Activated naive CD4-positive, alpha-beta T cell treated with anti-CD3 and anti-CD28 coated beads, Interleukin-2, amount 50 U/mL, for 24 hours (primary cell): Measurements from ENCODE around the gene UPB1.

ENCODE experiments used
- H3K27ac Mint-ChIP-seq: one replicate; pipeline ENCODE4 v1.8.0; 2021; ENCODE audit warnings: mild to moderate bottlenecking, mixed read lengths
- H3K27me3 Mint-ChIP-seq: one replicate; pipeline ENCODE4 v1.8.0; 2021; ENCODE audit warnings: mixed read lengths
- H3K36me3 Mint-ChIP-seq: one replicate; pipeline ENCODE4 v1.8.0; 2021; ENCODE audit warnings: mixed read lengths
- H3K4me1 Mint-ChIP-seq: one replicate; pipeline ENCODE4 v1.8.0; 2021; ENCODE audit warnings: mixed read lengths
- H3K4me3 Mint-ChIP-seq: one replicate; pipeline ENCODE4 v1.8.0; 2021; ENCODE audit warnings: mild to moderate bottlenecking, mixed read lengths
- H3K9me3 Mint-ChIP-seq: one replicate; pipeline ENCODE4 v1.8.0; 2021; ENCODE audit warnings: mixed read lengths

UPB1 gene

GRCh38 chr22:24553597-24554312, 58.6 kb downstream of the UPB1 start:
- Mint-ChIP-seq H3K36me3 (peaks cover 16% of the 10 kb centered on the region), H3K9me3 (no peaks in the 10 kb centered on the region), H3K4me3 (peak overlapping the region; percentile 99), H3K27ac (peak overlapping the region; percentile 97), H3K27me3 (no peaks in the 10 kb centered on the region), H3K4me1 (peaks cover 51% of the 10 kb centered on the region)

- H3K27ac Mint-ChIP-seq = peak within 1 kb of the TSS; percentile 99
- H3K4me3 Mint-ChIP-seq = peak within 1 kb of the TSS; percentile 99
- H3K9me3 Mint-ChIP-seq = no peaks in the 10 kb centered on the region
- peaks cover 16% of the 10 kb centered on the region for H3K36me3 Mint-ChIP-seq
- no peaks in the 10 kb centered on the region for H3K27me3 Mint-ChIP-seq
- H3K4me1 Mint-ChIP-seq = peaks cover 58% of the 10 kb centered on the region
Observed at GRCh38 chr22:24554313-24555164, 59.4 kb downstream of the UPB1 start, which contains the start of gene GUCD1. Gene GUCD1, minus strand, starts transcription at chr22:24555138. Its CDS starts 147 bp downstream, at chr22:24554991.

GRCh38 chr22:24555165-24556039, 60.3 kb downstream of the UPB1 start, which contains the start of gene SNRPD3:
Gene SNRPD3, plus strand, starts transcription at chr22:24555999. Its CDS starts 1,676 bp downstream, at chr22:24557675.
- Mint-ChIP-seq H3K4me1 (peaks cover 63% of the 10 kb centered on the region), H3K4me3 (peak within 1 kb of the TSS; percentile 99), H3K36me3 (peaks cover 16% of the 10 kb centered on the region), H3K27me3 (no peaks in the 10 kb centered on the region), H3K9me3 (no peaks in the 10 kb centered on the region), H3K27ac (peak within 1 kb of the TSS; percentile 99)

- H3K27me3 Mint-ChIP-seq = no peaks in the 10 kb centered on the region
- peaks cover 66% of the 10 kb centered on the region for H3K4me1 Mint-ChIP-seq
- H3K4me3 Mint-ChIP-seq = peak overlapping the region; percentile 51
- no peaks in the 10 kb centered on the region for H3K9me3 Mint-ChIP-seq
- H3K36me3 Mint-ChIP-seq = peaks cover 22% of the 10 kb centered on the region
- H3K27ac Mint-ChIP-seq = no peak overlapping the region
Observed at GRCh38 chr22:24559471-24559870, 64.3 kb downstream of the UPB1 start.

GRCh38 chr22:24563246-24563645, 68.1 kb downstream of the UPB1 start:
- Mint-ChIP-seq H3K27ac (no peak overlapping the region), H3K27me3 (no peaks in the 10 kb centered on the region), H3K4me3 (no peak overlapping the region), H3K36me3 (peaks cover 10% of the 10 kb centered on the region), H3K9me3 (no peaks in the 10 kb centered on the region), H3K4me1 (peaks cover 65% of the 10 kb centered on the region)

GRCh38 chr22:24564376-24565058, 69.4 kb downstream of the UPB1 start:
- H3K27me3 Mint-ChIP-seq = no peaks in the 10 kb centered on the region
- H3K4me3 Mint-ChIP-seq = peak overlapping the region; percentile 30
- peaks cover 53% of the 10 kb centered on the region for H3K4me1 Mint-ChIP-seq
- peak overlapping the region; percentile 77 for H3K27ac Mint-ChIP-seq
- no peaks in the 10 kb centered on the region for H3K9me3 Mint-ChIP-seq
- peaks cover 6% of the 10 kb centered on the region for H3K36me3 Mint-ChIP-seq

- Mint-ChIP-seq H3K4me1 (peaks cover 48% of the 10 kb centered on the region), H3K27ac (no peak overlapping the region), H3K9me3 (no peaks in the 10 kb centered on the region), H3K4me3 (no peak overlapping the region), H3K27me3 (no peaks in the 10 kb centered on the region), H3K36me3 (peaks cover 8% of the 10 kb centered on the region)
Observed at GRCh38 chr22:24565077-24565476, 69.9 kb downstream of the UPB1 start.

- H3K27me3 Mint-ChIP-seq = no peaks in the 10 kb centered on the region
- peaks cover 15% of the 10 kb centered on the region for H3K36me3 Mint-ChIP-seq
- H3K27ac Mint-ChIP-seq = no peak overlapping the region
- H3K4me1 Mint-ChIP-seq = peaks cover 37% of the 10 kb centered on the region
- H3K4me3 Mint-ChIP-seq = no peak overlapping the region
- H3K9me3 Mint-ChIP-seq = no peaks in the 10 kb centered on the region
Observed at GRCh38 chr22:24566899-24567511, 71.9 kb downstream of the UPB1 start.

GRCh38 chr22:24567668-24568067, 72.5 kb downstream of the UPB1 start:
- Mint-ChIP-seq H3K4me3 (no peak overlapping the region), H3K27me3 (no peaks in the 10 kb centered on the region), H3K36me3 (peaks cover 13% of the 10 kb centered on the region), H3K9me3 (no peaks in the 10 kb centered on the region), H3K27ac (no peak overlapping the region), H3K4me1 (peaks cover 33% of the 10 kb centered on the region)

GRCh38 chr22:24571266-24571665, 76.1 kb downstream of the UPB1 start:
- no peaks in the 10 kb centered on the region for H3K27me3 Mint-ChIP-seq
- H3K9me3 Mint-ChIP-seq = no peaks in the 10 kb centered on the region
- no peak overlapping the region for H3K27ac Mint-ChIP-seq
- H3K4me3 Mint-ChIP-seq = no peak overlapping the region
- peaks cover 10% of the 10 kb centered on the region for H3K4me1 Mint-ChIP-seq
- peaks cover 15% of the 10 kb centered on the region for H3K36me3 Mint-ChIP-seq

- Mint-ChIP-seq H3K9me3 (no peaks in the 10 kb centered on the region), H3K4me1 (peaks cover 8% of the 10 kb centered on the region), H3K4me3 (no peak overlapping the region), H3K27ac (peak overlapping the region; percentile 43), H3K36me3 (peaks cover 9% of the 10 kb centered on the region), H3K27me3 (no peaks in the 10 kb centered on the region)
Observed at GRCh38 chr22:24576778-24577177, 81.6 kb downstream of the UPB1 start.
